Omental fat pad (tissue), 4 donors: ENCODE measurements around the gene OMP. TPM values are rescaled to one million over a fixed set of nuclear protein-coding genes. Genes with fewer than 3 reads are reported as not detected.
"Not testable (repeated sequence)": the region's sequence is repeated elsewhere in the genome, so short reads cannot be mapped to it uniquely, and the experiment has no call there.

Source experiments
- ATAC-seq: fragments of 150-250 bp; one replicate; pipeline ENCODE4 v1.9.1; 2016; ENCODE audit warnings: mild to moderate bottlenecking, moderate library complexity; ENCODE audit not compliant: low FRiP score
- DNase-seq: peaks from one replicate; pipeline ENCODE4 v3.0.0-alpha.2; 2019; ENCODE audit warnings: low spot score
- CTCF ChIP-seq, 3 donors: fragments of 450-650 bp; IDR thresholded peaks; one replicate each; pipeline ENCODE4 v1.5.1; 2016 to 2017; ENCODE audit warnings: antibody characterized with exemption in 3 of 3, mild to moderate bottlenecking in 3 of 3, moderate library complexity in 2 of 3
- total RNA-seq, 4 donors: library from RNA; depleted of rRNA; stranded (reverse); fragments of >200 nt; gene quantifications; one replicate each; pipeline ENCODE4 v1.1.0, GENCODE V29; 2016

The OMP gene
- total RNA-seq, 4 donors from 2014 or later = not detected

GRCh38 chr11:77093056-77093891 is 9.4 kb upstream of the OMP start:
- ATAC-seq (no peak), DNase-seq (no peak)
- TF ChIP-seq CTCF (IDR thresholded peaks at IDR 0.05) = no peak

GRCh38 chr11:77093987-77094840 is 8.4 kb upstream of the OMP start:
- DNase-seq = no peak
- no peak for ATAC-seq
- TF ChIP-seq CTCF (IDR thresholded peaks at IDR 0.05) = no peak

GRCh38 chr11:77094841-77095365 is 7.7 kb upstream of the OMP start:
- DNase-seq (no peak), ATAC-seq (no peak)
- TF ChIP-seq CTCF (IDR thresholded peaks at IDR 0.05) = no peak

GRCh38 chr11:77095551-77096490 is 6.8 kb upstream of the OMP start:
- DNase-seq = no peak
- ATAC-seq = no peak
- no peak for TF ChIP-seq CTCF (IDR thresholded peaks at IDR 0.05)

- ATAC-seq (no peak), DNase-seq (no peak)
- no peak for TF ChIP-seq CTCF (IDR thresholded peaks at IDR 0.05)
Observed at GRCh38 chr11:77096591-77097019, 6.0 kb upstream of the OMP start.

- not testable (repeated sequence) for ATAC-seq, DNase-seq
Observed at GRCh38 chr11:77097180-77097579, 5.5 kb upstream of the OMP start.
